AG08396 (cell line): ENCODE data around the gene CHCHD6.

Source experiments
- DNase-seq: peaks from one replicate; pipeline ENCODE4 v3.0.0; 2012; ENCODE audit warnings: low spot score, mixed read lengths

CHCHD6 gene

GRCh38 chr3:126703512-126704493 lies at the start of gene CHCHD6:
CHCHD6 (plus strand) TSS chr3:126704240; CDS start chr3:126704313, 73 bp downstream.
- DNase-seq = peak; percentile 99

GRCh38 chr3:126654571-126655383 lies 49.3 kb upstream of the CHCHD6 start, which contains the start of gene TXNRD3:
TXNRD3 (minus strand) TSS chr3:126655124.
- peak; percentile 91 for DNase-seq

- no peak for DNase-seq
Observed at GRCh38 chr3:126655887-126656286, 48.2 kb upstream of the CHCHD6 start.

- no peak for DNase-seq
Observed at GRCh38 chr3:126656371-126657134, 47.5 kb upstream of the CHCHD6 start.

GRCh38 chr3:126657901-126658300 lies 46.1 kb upstream of the CHCHD6 start:
- DNase-seq = no peak

GRCh38 chr3:126658584-126658983 lies 45.5 kb upstream of the CHCHD6 start:
- DNase-seq = no peak

GRCh38 chr3:126659915-126660886 lies 43.8 kb upstream of the CHCHD6 start:
- no peak for DNase-seq

- DNase-seq = no peak
Observed at GRCh38 chr3:126661532-126662364, 42.3 kb upstream of the CHCHD6 start.

- DNase-seq = no peak
Observed at GRCh38 chr3:126663257-126663656, 40.8 kb upstream of the CHCHD6 start.

GRCh38 chr3:126663750-126664149 lies 40.3 kb upstream of the CHCHD6 start:
- no peak for DNase-seq

GRCh38 chr3:126664591-126665214 lies 39.3 kb upstream of the CHCHD6 start:
- no peak for DNase-seq

- no peak for DNase-seq
Observed at GRCh38 chr3:126665221-126665936, 38.7 kb upstream of the CHCHD6 start.

- no peak for DNase-seq
Observed at GRCh38 chr3:126665959-126666657, 37.9 kb upstream of the CHCHD6 start.

- no peak for DNase-seq
Observed at GRCh38 chr3:126666658-126667528, 37.1 kb upstream of the CHCHD6 start.

GRCh38 chr3:126667631-126668449 lies 36.2 kb upstream of the CHCHD6 start:
- DNase-seq = no peak
